HG02571 (cell line): Measurements from ENCODE around the gene RANBP3.
"Not testable (repeated sequence)": the region's sequence is repeated elsewhere in the genome, so short reads cannot be mapped to it uniquely, and the experiment has no call there.

Experiments
- ATAC-seq: cut with Tn5 transposase; IDR thresholded peaks from one replicate; pipeline ENCODE4 v1.9.1; 2021; ENCODE audit warnings: mild to moderate bottlenecking, moderate library complexity; ENCODE audit not compliant: unreplicated experiment

RANBP3 gene

GRCh38 chr19:5891938-5892771 lies 85.8 kb downstream of the RANBP3 start:
- no peak for ATAC-seq

DNA sequence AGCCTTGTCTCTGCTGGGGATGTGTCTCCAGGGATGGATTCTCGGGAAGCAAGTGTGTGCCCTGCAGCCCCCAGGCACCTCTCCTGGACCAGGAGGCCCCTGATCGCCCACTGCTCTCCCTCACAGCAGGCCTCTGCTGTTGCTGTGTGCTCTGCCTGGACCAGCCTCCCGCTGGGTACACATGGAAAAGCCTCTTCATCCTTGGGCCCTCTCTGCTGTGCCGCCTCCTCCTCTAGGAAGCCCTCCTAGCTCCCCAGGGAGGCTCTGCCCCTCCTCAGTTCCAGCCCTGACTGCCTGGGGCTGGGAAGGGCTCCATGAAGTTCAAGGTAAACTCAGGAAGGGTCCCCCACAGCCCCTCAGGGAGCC lies 86.4 kb downstream of the RANBP3 start:
- ATAC-seq = no peak

- no peak for ATAC-seq
These were observed 87.8 kb downstream of the RANBP3 start for GRCh38 chr19:5890099-5890498.

- no peak for ATAC-seq
These were observed 88.5 kb downstream of the RANBP3 start for GRCh38 chr19:5889288-5889971.

- not testable (repeated sequence) for ATAC-seq
These were observed 93.7 kb downstream of the RANBP3 start for GRCh38 chr19:5884065-5884811.

GRCh38 chr19:5883157-5883873 lies 94.6 kb downstream of the RANBP3 start:
- not testable (repeated sequence) for ATAC-seq

GRCh38 chr19:5882421-5882968 lies 95.4 kb downstream of the RANBP3 start:
- ATAC-seq = no peak

- ATAC-seq = no peak
These were observed 96.2 kb downstream of the RANBP3 start for GRCh38 chr19:5881543-5882299.

DNA sequence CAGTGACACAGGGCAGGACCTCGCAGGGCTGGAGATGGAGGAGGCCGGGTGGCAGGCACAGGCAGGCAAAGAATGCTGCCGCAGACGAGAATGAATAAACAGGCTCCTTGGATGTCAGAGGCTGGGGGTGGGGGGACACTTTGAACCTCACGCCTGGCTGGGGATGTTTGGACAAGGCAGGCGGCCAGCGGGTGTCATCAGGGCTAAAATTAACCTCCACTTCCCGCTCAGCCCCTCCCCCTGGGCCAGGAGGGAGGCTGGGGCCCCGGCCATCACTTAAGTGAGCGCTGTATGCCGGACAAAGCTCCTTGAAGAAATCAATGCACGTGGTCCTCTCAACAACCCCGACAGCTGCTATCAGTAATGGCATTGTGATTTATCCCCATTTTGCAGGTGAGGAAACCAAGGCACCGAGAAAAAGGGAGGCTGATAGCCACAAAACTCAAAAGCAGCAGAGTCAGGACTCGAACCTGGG lies 97.3 kb downstream of the RANBP3 start:
- ATAC-seq = no peak

DNA sequence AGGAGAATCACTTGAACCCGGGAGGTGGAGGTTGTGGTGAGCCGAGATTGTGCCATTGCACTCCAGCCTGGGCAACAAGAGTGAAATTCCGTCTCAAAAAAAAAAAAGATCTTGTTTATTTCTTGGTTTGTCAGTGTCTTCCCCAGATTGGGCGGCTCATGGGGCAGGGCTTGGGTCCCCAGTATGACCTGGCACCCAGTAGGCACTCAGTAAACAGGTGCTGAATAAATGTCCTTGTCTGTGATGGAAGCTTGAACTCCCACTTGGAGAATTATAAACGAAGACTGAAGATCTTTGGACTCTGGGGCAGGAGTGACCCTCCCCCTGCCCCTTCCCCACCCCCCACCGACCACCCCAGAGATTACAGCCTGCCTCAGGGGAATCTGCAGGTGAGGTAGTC lies 97.7 kb downstream of the RANBP3 start:
- no peak for ATAC-seq

DNA sequence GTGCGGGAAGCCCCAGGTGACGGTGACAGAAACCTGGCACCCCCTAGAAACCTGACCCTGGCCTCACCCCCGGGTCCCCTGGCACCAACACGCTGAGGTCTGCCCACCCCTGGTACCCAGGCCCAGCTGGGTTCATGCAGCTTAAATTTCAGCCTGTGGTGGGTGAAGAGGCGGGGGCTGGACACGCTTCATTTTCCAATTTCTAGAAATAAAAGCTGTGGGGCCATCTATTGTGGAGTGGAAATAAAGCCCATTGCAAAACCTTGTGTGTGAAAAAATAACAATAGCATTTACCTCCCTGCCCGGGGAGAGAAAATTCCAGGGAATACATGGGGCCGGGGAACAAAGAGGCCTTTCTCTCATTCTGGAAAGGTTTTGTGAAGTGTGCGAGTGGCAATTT lies 100.1 kb downstream of the RANBP3 start:
- no peak for ATAC-seq

DNA sequence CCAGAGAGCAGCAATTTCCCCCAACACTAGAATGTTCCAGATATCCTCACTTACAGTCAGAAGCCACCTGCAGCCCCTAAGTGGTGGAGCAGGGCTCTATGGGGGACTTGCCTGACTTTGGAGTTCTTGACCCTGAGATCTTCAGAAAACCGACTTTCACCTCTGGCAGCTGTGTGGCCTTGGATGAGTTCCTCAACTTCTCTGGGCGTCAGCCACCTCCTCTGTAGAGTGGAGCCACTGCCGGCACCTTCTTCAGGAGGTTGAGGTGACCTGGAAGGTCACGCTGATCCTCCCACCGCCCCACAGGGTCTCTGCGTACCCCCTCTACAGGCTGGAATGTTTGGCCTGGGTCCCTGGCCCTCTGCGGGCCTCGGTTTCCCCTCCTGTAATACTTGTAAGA lies 100.5 kb downstream of the RANBP3 start:
- ATAC-seq = no peak

- not testable (repeated sequence) for ATAC-seq
These were observed 103.4 kb downstream of the RANBP3 start for GRCh38 chr19:5874496-5874895.

- ATAC-seq = no peak
These were observed 104.2 kb downstream of the RANBP3 start for GRCh38 chr19:5873617-5874199.

DNA sequence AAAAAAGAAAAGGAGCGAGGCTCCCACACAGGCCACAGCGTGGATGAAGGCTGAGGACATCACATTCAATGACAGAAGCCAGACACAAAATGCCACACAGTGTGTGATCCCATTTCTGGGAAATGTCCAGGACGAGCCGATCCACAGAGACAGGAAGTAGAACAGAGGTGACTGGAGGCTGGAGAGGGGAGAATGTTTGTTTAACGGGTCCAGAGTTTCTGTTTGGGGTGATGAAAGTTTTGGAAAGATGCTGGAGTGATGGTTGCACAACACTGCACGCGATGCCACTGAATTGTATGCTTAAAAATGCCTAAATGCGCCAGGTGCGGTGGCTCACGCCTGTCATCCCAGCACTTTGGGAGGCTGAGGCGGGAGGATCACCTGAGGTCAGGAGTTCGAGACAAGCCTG lies 107.0 kb downstream of the RANBP3 start:
- ATAC-seq = no peak

GRCh38 chr19:5867201-5868136 lies 110.5 kb downstream of the RANBP3 start:
- ATAC-seq = no peak
